Brain microvascular endothelial cell (primary cell): Measurements from ENCODE around the gene LILRA5.
"Not testable (repeated sequence)": the region's sequence is repeated elsewhere in the genome, so short reads cannot be mapped to it uniquely, and the experiment has no call there.

Experiments
- DNase-seq: peaks from one replicate; pipeline ENCODE4 v3.0.0-alpha.2; 2020
- H3K27ac ChIP-seq: fragments of 250-450 bp; sonication (Bioruptor Pico); 2 replicates; pipeline ENCODE4 v1.5.1; 2020; ENCODE audit warnings: mild to moderate bottlenecking, moderate library complexity
- H3K27me3 ChIP-seq: fragments of 250-450 bp; sonication (Bioruptor Pico); replicated peaks from 2 replicates; pipeline ENCODE4 v1.5.1; 2020; ENCODE audit warnings: mild to moderate bottlenecking
- H3K36me3 ChIP-seq: fragments of 250-450 bp; sonication (Bioruptor Pico); replicated peaks from 2 replicates; pipeline ENCODE4 v1.5.1; 2020; ENCODE audit warnings: mild to moderate bottlenecking
- H3K4me3 ChIP-seq: 2 replicates; pipeline ENCODE4 v1.5.1; 2011; ENCODE audit warnings: low read depth, mild to moderate bottlenecking, control low read depth, low read length, moderate library complexity
- in situ Hi-C: cut with HindIII; loops from 2 replicates; pipeline ENCODE4 v1.10.0; 2017; ENCODE audit warnings: low sequenced_read_pairs, low pct_ligation_motif_present
- TF ChIP-seq, protein P1 (sequence below): IDR thresholded peaks from 2 replicates; pipeline ENCODE4 v1.5.1; 2011; ENCODE audit warnings: low read depth, mild to moderate bottlenecking, moderate library complexity, low read length, control low read depth, inconsistent platforms; ENCODE audit errors: missing control alignments

Gene LILRA5

DNA sequence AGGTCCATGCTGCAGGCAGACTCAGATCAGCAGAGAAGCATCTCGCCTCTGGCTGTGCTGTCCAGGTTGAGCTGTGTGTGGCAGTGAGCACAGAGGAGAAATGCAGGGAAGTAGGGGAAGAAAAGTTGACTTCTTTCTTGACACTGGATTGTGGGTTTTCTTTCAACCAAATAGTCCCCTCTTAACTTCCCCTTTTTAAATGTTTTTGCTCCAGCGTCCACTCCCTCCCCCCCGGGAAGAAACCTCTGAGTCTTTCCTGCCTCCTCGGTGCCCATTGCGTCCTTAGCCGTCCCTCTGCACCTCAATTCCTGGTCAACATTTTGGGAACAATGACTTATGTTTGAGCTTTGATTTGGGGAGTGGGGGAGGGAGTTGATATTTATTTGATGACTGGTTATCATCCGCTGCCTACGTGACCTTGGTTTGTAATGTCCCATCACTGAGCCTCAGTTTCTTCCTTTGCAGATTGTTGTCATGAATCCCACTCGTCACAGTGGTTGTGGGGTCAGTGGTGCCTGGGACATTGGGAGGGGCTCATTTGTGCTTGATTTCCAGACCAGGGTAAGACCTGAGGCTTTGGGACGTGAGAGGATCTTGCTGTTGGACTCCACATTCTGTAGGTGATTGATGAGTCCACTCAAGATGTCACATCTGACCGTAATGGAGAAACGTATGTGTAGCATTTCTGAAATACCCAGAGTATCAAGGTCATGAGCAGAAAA is 31.8 kb downstream of the LILRA5 start, which contains the start of gene LILRB2:
LILRB2 (minus strand) TSS at position 104 of the 722 bp plus-strand sequence. CDS start 614 bp downstream, outside the sequence.
- TF ChIP-seq, protein P1, sequence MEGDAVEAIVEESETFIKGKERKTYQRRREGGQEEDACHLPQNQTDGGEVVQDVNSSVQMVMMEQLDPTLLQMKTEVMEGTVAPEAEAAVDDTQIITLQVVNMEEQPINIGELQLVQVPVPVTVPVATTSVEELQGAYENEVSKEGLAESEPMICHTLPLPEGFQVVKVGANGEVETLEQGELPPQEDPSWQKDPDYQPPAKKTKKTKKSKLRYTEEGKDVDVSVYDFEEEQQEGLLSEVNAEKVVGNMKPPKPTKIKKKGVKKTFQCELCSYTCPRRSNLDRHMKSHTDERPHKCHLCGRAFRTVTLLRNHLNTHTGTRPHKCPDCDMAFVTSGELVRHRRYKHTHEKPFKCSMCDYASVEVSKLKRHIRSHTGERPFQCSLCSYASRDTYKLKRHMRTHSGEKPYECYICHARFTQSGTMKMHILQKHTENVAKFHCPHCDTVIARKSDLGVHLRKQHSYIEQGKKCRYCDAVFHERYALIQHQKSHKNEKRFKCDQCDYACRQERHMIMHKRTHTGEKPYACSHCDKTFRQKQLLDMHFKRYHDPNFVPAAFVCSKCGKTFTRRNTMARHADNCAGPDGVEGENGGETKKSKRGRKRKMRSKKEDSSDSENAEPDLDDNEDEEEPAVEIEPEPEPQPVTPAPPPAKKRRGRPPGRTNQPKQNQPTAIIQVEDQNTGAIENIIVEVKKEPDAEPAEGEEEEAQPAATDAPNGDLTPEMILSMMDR: no peak
- no peak for DNase-seq
- no peak within 1 kb of the TSS for H3K27ac ChIP-seq
- H3K36me3 ChIP-seq: no peaks in the 10 kb centered on the region
- H3K4me3 ChIP-seq: no peak within 1 kb of the TSS
- in situ Hi-C loops: no loop called here
- no peaks in the 10 kb centered on the region for H3K27me3 ChIP-seq

DNA sequence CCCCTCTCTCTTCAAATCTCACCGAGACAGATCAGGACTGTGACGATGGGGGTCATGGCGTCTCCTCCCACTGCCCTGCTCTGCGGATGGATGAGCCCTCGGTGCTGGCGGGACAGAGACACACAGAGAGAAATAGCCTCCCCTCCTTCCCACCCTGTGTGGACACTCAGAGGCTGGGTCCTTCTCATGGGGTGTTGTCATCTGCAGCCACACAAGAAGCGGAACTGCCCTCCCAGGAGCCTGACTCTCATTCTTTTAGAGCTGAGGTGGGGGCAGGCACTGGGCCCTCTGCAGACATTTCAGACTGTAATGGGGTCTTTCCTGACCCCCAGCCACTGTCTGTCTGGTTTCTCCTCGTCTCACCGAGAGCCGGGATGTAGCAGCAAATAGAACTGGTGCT is 32.5 kb downstream of the LILRA5 start:
- in situ Hi-C loops, H3K27me3 ChIP-seq, H3K4me3 ChIP-seq, H3K36me3 ChIP-seq, DNase-seq, H3K27ac ChIP-seq: not testable (repeated sequence)

DNA sequence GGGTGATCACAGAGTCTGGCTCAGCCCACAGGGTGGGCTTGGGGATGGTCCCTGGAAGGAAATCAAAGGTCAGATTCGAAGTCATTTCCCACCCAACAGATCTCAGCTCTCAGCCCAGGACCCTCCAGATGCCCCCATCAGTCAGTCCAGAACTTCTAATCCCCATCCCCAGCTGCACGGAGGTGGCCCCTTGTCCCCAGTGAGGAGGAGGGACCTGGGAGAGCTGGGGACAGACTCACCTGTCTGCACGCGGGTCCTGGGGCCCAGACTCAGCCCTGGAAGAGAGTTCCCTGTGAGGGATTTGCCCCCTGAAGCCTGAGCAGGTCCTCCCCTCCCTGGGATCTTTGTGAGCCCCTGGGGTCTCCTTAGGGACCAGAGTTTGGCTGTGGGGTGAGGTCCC is 32.9 kb downstream of the LILRA5 start:
- H3K36me3 ChIP-seq, DNase-seq, H3K4me3 ChIP-seq, H3K27ac ChIP-seq, in situ Hi-C loops, H3K27me3 ChIP-seq: not testable (repeated sequence)

GRCh38 chr19:54279406-54279962 is 33.5 kb downstream of the LILRA5 start:
- H3K36me3 ChIP-seq: no peaks in the 10 kb centered on the region
- H3K4me3 ChIP-seq: no peak overlapping the region
- TF ChIP-seq, protein P1: no peak
- no peak for DNase-seq
- no peaks in the 10 kb centered on the region for H3K27me3 ChIP-seq
- in situ Hi-C loops: no loop called here
- no peak overlapping the region for H3K27ac ChIP-seq

- H3K27me3 ChIP-seq, in situ Hi-C loops, H3K36me3 ChIP-seq, H3K27ac ChIP-seq, DNase-seq, H3K4me3 ChIP-seq: not testable (repeated sequence)
Observed at GRCh38 chr19:54278571-54279195, 34.3 kb downstream of the LILRA5 start.

- in situ Hi-C loops, DNase-seq, H3K27me3 ChIP-seq, H3K4me3 ChIP-seq, H3K27ac ChIP-seq, H3K36me3 ChIP-seq: not testable (repeated sequence)
Observed at GRCh38 chr19:54278056-54278455, 34.9 kb downstream of the LILRA5 start.

DNA sequence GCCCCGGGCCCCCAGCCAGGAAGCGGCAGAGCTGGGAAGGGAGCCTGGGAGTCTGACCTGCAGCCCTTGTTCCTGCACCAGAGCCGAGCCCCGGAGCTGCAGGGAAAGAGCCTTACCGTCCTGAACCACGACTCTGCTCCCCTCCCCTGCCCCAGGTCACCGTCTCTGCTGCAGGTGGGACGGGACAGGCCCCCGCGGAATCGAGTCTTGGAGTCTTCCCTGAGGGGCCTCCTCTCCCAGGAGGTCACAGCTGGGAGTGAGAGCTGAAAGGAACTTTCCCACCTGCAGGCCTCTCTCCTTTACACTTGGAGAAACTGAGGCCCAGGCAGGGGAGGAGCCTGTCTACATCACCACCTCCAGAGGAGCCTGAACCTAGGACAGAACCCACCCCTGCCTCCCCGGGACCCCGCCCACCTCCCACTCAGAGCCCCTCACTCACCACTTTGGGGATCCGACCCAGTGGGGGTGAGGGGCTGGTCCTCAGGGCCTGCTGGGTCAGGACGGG is 35.8 kb downstream of the LILRA5 start:
- H3K36me3 ChIP-seq, in situ Hi-C loops, H3K27me3 ChIP-seq: not testable (repeated sequence)

DNA sequence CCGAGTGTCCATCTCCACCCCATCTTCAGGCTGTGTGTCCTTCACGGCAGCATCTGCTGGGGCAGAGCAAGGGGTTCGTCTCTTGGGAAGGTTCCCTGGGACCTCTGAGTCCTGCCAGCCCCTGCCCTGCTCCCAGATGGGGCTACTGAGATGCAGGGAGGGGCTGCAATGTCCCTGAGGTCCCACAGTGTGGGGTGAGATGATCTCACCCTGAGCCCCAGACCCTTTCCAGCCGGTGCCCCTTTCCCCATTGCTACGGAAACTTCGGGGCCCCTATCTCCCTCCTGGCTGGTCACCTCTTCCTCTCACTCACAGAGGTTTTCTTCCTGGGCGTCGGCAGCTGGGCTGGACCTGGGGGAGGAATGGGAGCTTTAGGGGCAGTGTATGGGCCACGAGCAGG is 37.0 kb downstream of the LILRA5 start:
- H3K4me3 ChIP-seq: no peak overlapping the region
- H3K27ac ChIP-seq: no peak overlapping the region
- in situ Hi-C loops: no loop called here
- no peaks in the 10 kb centered on the region for H3K36me3 ChIP-seq
- DNase-seq: no peak
- TF ChIP-seq, protein P1: no peak
- H3K27me3 ChIP-seq: no peaks in the 10 kb centered on the region

More for the DNA sequence above, 35.8 kb downstream of the LILRA5 start:
- not testable (repeated sequence) for H3K4me3 ChIP-seq, H3K27ac ChIP-seq, DNase-seq

- H3K27ac ChIP-seq, H3K4me3 ChIP-seq, H3K36me3 ChIP-seq, DNase-seq, in situ Hi-C loops, H3K27me3 ChIP-seq: not testable (repeated sequence)
Observed at GRCh38 chr19:54274516-54274915, 38.5 kb downstream of the LILRA5 start.
